GM12801 (cell line): ENCODE data around the gene RIOK3.
A peak's percentile ranks its signal among the peaks of the same experiment; 100 is the strongest.

Experiments
- CTCF ChIP-seq: IDR thresholded peaks from one replicate; pipeline ENCODE4 v1.5.1; 2011; ENCODE audit warnings: control low read depth; ENCODE audit not compliant: insufficient read length; ENCODE audit errors: extremely low read depth

RIOK3 gene

GRCh38 chr18:23487738-23488570, 34.9 kb downstream of the RIOK3 start:
- TF ChIP-seq CTCF, result no peak

GRCh38 chr18:23493654-23494053, 40.6 kb downstream of the RIOK3 start:
- TF ChIP-seq CTCF, result no peak

GRCh38 chr18:23494992-23495391, 41.9 kb downstream of the RIOK3 start:
- no peak for TF ChIP-seq CTCF

- no peak for TF ChIP-seq CTCF
Observed at GRCh38 chr18:23495723-23496440, 42.8 kb downstream of the RIOK3 start.

- no peak for TF ChIP-seq CTCF
Observed at GRCh38 chr18:23498117-23498516, 45.0 kb downstream of the RIOK3 start.

- peak; percentile 74 for TF ChIP-seq CTCF
Observed at GRCh38 chr18:23498877-23499276, 45.8 kb downstream of the RIOK3 start.

- no peak for TF ChIP-seq CTCF
Observed at GRCh38 chr18:23499291-23499781, 46.2 kb downstream of the RIOK3 start.
